Activated CD8-positive, alpha-beta memory T cell treated with anti-CD3 and anti-CD28 coated beads for 48 hours (primary cell): ENCODE data around the gene KRT34.

Experiments used
- DNase-seq, 3 experiments: peaks; one replicate each; pipeline ENCODE4 v3.0.0-alpha.2; 2020; ENCODE audit warnings: low read depth in 2 of 3, low spot score in 2 of 3

The KRT34 gene

DNA sequence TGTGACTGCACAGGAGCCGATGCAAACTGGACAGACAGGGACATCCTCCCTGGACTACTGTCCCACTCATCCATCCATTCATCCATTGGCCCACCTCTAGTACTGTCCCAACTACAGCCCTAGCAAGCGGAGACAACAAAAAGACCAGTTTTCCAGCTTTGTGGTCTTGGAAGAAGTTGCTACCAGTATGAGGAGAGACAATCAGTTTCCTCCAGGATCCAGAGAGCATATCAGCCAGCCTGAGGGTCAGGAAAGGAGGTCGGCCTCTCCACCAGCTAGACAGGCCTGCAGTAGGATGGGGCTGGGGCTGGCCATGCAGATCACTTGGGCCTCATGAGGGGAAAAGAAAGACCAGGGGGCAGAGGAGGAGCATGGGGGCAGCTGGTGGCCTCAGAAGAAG lies 48.3 kb downstream of the KRT34 start:
- no peak for DNase-seq

DNA sequence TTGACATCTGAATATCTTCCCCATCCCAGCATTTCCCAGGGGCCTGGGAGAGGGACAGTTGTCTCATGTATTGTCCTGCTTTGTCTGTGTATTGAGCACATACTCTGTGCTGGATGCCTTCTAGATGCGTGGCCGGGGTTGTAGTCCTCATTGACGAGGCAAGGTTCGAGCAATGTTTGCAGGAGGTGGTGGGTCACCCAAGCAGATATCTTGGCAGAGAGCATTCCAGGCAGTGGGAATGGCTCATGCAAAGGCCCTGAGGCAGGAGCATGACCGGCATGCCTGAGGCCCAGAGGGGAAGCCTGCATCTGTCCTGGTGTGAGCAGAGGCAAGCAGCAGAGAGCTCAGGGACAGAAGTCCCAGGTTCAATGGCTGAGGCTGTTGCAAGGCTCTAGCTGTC lies 49.0 kb downstream of the KRT34 start:
- no peak for DNase-seq

DNA sequence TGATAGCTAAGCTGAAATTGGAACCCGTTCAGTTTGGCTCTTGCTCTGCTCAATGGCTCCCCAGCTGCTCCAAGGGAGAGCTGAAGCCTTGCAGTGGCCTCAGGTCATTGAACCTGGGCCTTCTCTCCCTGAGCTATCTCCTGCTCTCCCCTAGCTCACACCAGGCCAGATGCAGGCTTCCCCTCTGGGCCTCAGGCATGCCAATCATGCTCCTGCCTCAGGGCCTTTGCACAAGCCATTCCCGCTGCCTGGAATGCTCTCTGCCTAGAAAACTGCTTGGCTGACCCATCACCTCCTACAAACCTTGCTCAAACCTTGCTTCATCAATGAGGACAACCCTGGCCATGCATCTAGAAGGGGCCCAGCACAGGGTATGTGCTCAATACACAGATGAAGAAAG lies 49.9 kb downstream of the KRT34 start:
- DNase-seq = no peak

DNA sequence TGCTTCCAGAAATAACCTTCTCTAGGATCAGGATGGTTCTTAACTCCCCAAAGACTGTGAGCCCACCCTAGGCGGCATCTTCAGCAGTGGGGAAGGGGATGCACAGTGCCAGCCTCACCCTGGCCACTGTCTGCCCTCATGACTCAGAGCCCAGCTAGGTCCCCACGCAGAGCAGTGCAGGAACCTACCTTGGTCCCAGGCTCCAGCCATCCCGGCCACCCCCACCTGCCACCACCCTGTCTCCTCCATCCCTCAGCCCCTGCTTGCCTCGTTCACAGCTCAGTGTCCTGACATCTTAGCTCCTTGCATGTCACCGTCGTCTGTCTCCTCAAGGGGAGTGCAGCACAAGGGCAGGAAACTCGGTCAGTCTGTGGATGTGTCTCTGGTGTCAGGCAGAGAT lies 50.5 kb downstream of the KRT34 start:
- DNase-seq = no peak

DNA sequence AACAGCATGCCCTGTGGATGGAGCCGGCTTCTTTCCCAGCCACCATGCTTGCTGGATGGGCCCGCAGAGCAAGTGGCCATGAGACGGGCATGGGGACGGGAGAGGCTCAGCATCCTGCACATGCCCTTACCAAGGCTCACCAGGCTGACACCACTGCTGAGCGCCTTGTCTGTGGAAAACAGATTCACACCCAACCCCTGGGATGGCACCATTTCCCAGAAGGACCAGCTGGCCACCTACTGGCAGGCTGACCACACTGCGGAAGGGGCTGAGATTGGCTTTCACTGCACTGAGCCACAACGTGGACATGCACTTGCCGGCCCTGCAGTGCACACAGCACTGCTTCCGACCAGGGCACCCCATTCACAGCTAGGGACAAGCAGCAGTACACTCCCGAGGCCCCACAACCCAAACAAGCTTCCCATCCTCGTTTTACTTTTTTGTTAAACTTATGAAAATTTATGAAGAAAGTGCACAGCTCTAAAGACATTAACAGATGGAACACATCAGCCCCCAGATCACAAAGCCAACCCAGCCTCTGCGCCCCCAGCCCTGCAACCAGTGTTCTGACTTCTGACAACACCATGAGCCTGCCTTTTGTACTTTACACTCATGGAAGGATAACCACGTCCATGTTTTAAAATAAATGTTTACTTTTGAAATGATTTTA lies 52.7 kb downstream of the KRT34 start:
- no peak for DNase-seq

DNA sequence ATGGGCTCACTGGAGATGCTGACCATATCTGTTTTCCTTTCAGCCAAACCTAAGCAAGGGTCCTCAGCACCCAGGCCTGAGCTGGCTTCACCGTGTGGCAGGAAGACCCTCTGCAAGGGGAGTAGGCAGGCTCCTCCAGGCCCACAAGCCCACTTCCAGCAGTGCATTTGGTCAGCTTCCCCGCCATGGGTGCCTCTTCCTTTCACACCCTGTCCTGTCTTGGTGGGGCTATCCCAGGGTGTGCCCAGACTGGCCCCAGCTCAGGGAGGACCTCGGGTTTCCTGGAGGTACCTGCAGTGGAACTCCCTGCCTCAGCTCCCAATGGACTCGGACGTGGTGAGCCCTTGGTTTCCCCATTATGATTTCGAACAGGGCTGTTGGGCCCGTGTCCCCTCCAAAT lies 53.9 kb downstream of the KRT34 start:
- no peak for DNase-seq
